Cardiac fibroblast (primary cell): ENCODE data around the gene DDX51.
"Not testable (repeated sequence)": the region's sequence is repeated elsewhere in the genome, so short reads cannot be mapped to it uniquely, and the experiment has no call there.

Experiments used
- DNase-seq, 2 donors: peaks; one replicate each; pipeline versions ENCODE4 v3.0.0 to v3.0.0-alpha.2; 2010; ENCODE audit warnings: low read depth in 2 of 2
- H3K4me3 ChIP-seq, 2 donors: replicated peaks in 1 of 2; 1 replicate in 1 of 2; 2 replicates in 1 of 2; pipeline ENCODE4 v1.5.1; 2011; ENCODE audit warnings: low read depth in 2 of 2, low read length in 2 of 2, mild to moderate bottlenecking in 2 of 2, moderate library complexity in 1 of 2
- TF ChIP-seq, protein P1 (sequence below): IDR thresholded peaks from one replicate; pipeline ENCODE4 v1.5.1; 2011; ENCODE audit warnings: low read depth, mild to moderate bottlenecking, low read length, inconsistent platforms

Gene DDX51

GRCh38 chr12:132141976-132142678 is 2.0 kb downstream of the DDX51 start:
- DNase-seq = no peak
- no peak overlapping the region for H3K4me3 ChIP-seq
- TF ChIP-seq, protein P1, sequence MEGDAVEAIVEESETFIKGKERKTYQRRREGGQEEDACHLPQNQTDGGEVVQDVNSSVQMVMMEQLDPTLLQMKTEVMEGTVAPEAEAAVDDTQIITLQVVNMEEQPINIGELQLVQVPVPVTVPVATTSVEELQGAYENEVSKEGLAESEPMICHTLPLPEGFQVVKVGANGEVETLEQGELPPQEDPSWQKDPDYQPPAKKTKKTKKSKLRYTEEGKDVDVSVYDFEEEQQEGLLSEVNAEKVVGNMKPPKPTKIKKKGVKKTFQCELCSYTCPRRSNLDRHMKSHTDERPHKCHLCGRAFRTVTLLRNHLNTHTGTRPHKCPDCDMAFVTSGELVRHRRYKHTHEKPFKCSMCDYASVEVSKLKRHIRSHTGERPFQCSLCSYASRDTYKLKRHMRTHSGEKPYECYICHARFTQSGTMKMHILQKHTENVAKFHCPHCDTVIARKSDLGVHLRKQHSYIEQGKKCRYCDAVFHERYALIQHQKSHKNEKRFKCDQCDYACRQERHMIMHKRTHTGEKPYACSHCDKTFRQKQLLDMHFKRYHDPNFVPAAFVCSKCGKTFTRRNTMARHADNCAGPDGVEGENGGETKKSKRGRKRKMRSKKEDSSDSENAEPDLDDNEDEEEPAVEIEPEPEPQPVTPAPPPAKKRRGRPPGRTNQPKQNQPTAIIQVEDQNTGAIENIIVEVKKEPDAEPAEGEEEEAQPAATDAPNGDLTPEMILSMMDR = no peak

GRCh38 chr12:132140918-132141841 is 2.9 kb downstream of the DDX51 start:
- no peak overlapping the region for H3K4me3 ChIP-seq
- TF ChIP-seq, protein P1 = no peak
- DNase-seq = no peak

DNA sequence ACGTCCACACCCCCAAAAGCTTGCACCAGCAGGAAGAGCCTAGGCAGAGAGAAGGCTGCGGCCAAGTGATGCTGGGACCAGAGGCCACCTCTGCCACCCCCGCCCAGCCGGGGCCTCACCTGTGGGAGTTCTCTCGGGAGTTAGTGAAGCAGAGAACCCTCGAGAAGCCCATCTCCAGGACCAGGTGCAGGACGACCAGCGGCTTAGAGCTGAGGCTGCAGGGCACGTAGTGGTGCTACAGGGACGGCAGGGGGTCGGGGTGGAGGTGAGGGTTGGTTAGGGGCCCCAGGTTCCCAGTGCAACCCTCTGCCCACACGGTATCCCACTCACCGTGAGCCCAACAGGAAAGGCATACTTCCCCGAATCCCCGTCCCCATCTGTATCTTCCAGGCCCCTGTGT is 3.6 kb downstream of the DDX51 start:
- TF ChIP-seq, protein P1 = no peak
- DNase-seq = no peak

DNA sequence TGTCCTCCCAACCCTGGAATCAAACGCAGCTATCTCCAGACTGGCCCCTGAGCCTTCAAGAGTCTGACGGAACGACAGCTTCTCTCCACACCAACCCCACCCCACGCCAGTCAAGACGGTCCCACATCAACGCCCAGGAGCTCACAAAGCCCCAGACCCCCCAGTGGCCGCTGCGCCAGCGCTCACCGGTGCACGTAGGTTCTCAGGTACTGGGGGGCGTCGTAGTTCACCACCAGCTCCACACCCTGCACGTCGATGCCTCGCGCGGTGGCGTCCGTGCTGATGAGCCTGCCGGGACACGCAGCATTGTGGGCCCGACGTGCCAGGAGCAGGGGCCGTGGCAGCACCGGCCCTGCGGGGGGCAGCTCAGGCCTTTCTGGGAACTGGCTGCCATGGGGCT is 4.2 kb downstream of the DDX51 start:
- no peak for DNase-seq
- H3K4me3 ChIP-seq = no peak overlapping the region
- TF ChIP-seq, protein P1 = no peak

More for the DNA sequence above, 3.6 kb downstream of the DDX51 start:
- no peak overlapping the region for H3K4me3 ChIP-seq

- TF ChIP-seq, protein P1 = no peak
- no peak overlapping the region for H3K4me3 ChIP-seq
- DNase-seq = no peak
Measured at GRCh38 chr12:132138941-132139871, 4.9 kb downstream of the DDX51 start.

DNA sequence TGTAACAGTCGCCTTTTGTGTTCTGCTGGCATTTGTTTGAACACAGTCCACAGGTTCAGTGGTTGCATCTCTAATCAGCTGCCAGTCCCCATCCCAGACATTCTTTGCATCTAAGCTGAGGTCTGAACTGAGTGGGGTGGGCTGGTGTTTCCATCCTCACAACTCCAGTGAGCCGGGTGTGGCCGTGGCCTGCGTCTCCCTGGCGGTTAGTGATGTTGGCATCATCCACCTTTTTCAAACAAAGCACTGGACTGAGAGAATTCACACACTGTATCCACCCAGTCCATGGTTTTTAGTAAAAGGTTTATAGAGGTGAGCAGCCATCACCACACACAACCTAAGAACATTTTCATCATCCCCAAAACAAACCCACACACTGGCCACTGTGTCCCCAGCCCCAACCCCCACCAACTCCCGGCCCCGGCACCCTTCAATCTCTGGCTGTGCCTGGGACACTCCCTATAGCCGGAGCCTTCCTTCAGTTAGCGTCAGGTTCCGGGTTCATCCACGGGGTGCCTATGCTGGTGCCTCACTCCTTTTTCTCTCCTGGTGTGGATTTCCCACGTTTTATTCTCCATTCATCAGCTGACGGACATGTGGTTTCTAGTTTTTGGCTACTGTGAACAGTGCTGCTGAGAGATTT is 6.5 kb downstream of the DDX51 start:
- DNase-seq = no peak
- TF ChIP-seq, protein P1 = no peak
- no peak overlapping the region for H3K4me3 ChIP-seq

DNA sequence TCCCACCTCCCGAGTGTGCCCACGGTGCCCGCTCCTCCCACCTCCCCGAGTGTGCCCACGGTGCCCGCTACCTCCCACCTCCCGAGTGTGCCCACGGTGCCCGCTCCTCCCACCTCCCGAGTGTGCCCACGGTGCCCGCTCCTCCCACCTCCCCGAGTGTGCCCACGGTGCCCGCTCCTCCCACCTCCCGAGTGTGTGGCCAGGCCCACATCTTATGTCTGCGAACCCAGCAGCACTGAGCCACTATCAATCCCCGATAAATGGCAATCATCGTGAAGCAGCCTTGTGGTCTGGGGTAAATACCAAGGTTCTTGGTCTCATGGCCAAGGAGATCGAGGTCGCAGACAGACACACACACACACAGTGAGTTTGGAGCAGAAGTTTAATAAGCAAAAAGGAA is 7.9 kb downstream of the DDX51 start:
- DNase-seq, H3K4me3 ChIP-seq: not testable (repeated sequence)

- not testable (repeated sequence) for DNase-seq, H3K4me3 ChIP-seq
Measured at GRCh38 chr12:132134653-132135183, 9.4 kb downstream of the DDX51 start.
